ENCODE measurements around the gene DISC1. TPM values are rescaled to one million over a fixed set of nuclear protein-coding genes. Genes with fewer than 3 reads are reported as not detected.

Gene DISC1
- total and polyA plus RNA-seq, 2 of the 13 experiments (the other 11 are each of a cell fraction or from before 2014, with no cell fraction given): 4.2 to 4.6 TPM

GRCh38 chr1:232074265-232074664 is 447.7 kb downstream of the DISC1 start:
- FAIRE-seq (no peak), ATAC-seq (no peak), DNase-seq (ENCODE audit: low spot score) (no peak)
- in situ Hi-C loops (cut with HindIII; ENCODE audit: extremely low pct_ligation_motif_present, low pct_unique_long_range_greater_than_20kb): no loop called here
- H3K4me3 ChIP-seq (replicated peaks in 1 of 3; ENCODE audit: insufficient read depth in 1 of 3, low read depth in 2 of 3, low read length in 3 of 3): no peak overlapping the region
- 3% methylated on average over 1 of the region's 1 CpG for WGBS (ENCODE audit: low lambda C conversion rate)
- no peaks in the 10 kb centered on the region for H3K4me1 ChIP-seq (ENCODE audit: insufficient read depth, low read length)
- ChIA-PET POLR2A (no interaction called here), CTCF (ENCODE audit: low intra/inter-chr PET ratio, low total read pairs) (no interaction called here)
- TF ChIP-seq RFX1 (IDR thresholded peaks at IDR 0.05) (no peak), CEBPB (IDR thresholded peaks at IDR 0.05; ENCODE audit: borderline replicate concordance, low read depth, low read length) (0 out of 2 replicates have a peak, but pooled peaks have one; percentile 11), ATF7 (IDR thresholded peaks at IDR 0.05) (0 out of 2 replicates have a peak, but pooled peaks have one; percentile 18), ATF7 (CRISPR knock-in tag; IDR thresholded peaks at IDR 0.05) (no peak)
- H3K4me2 ChIP-seq (ENCODE audit: low read depth, low read length): no peak overlapping the region
- no peak overlapping the region for H3K9ac ChIP-seq (ENCODE audit: insufficient read depth, low read depth, low read length)
- no peaks in the 10 kb centered on the region for H3K36me3 ChIP-seq (replicated peaks in 1 of 2; ENCODE audit: control insufficient read depth in 1 of 2, insufficient read depth in 2 of 2, low read length in 2 of 2)
- H2AFZ ChIP-seq (ENCODE audit: low read length): no peak overlapping the region
- H4K20me1 ChIP-seq (ENCODE audit: insufficient read depth, low read length): no peaks in the 10 kb centered on the region
- H3K79me2 ChIP-seq (ENCODE audit: insufficient read depth, low read length): no peaks in the 10 kb centered on the region
- no TSS peak for BruUV-seq (replicated peaks)
- H3K9me3 ChIP-seq (ENCODE audit: low read length): no peaks in the 10 kb centered on the region
- intact Hi-C loops (cut with micrococcal nuclease; ENCODE audit: unreplicated experiment): no loop called here
- no peaks in the 10 kb centered on the region; a peak in 1 of 5 replicates for H3K27me3 ChIP-seq (ENCODE audit: control insufficient read depth in 1 of 2, insufficient read depth in 2 of 2, low read length in 2 of 2)
- H3K27ac ChIP-seq (ENCODE audit: extremely low read length, insufficient read depth, low read length): no peak overlapping the region

- WGBS (ENCODE audit: low lambda C conversion rate): 0% methylated on average over 1 of the region's 1 CpG
- no TSS peak for BruUV-seq (replicated peaks)
- Histone ChIP-seq H3K4me2 (ENCODE audit: low read depth, low read length) (no peak overlapping the region), H3K27ac (ENCODE audit: extremely low read length, insufficient read depth, low read length) (no peak overlapping the region), H3K27me3 (ENCODE audit: control insufficient read depth in 1 of 2, insufficient read depth in 2 of 2, low read length in 2 of 2) (no peaks in the 10 kb centered on the region; a peak in 1 of 5 replicates), H3K4me3 (replicated peaks in 1 of 3; ENCODE audit: insufficient read depth in 1 of 3, low read depth in 2 of 3, low read length in 3 of 3) (no peak overlapping the region), H3K36me3 (replicated peaks in 1 of 2; ENCODE audit: control insufficient read depth in 1 of 2, insufficient read depth in 2 of 2, low read length in 2 of 2) (no peaks in the 10 kb centered on the region), H4K20me1 (ENCODE audit: insufficient read depth, low read length) (no peaks in the 10 kb centered on the region), H3K9ac (ENCODE audit: insufficient read depth, low read depth, low read length) (no peak overlapping the region), H3K4me1 (ENCODE audit: insufficient read depth, low read length) (no peaks in the 10 kb centered on the region), H3K79me2 (ENCODE audit: insufficient read depth, low read length) (no peaks in the 10 kb centered on the region), H3K9me3 (ENCODE audit: low read length) (no peaks in the 10 kb centered on the region), H2AFZ (ENCODE audit: low read length) (no peak overlapping the region)
- FAIRE-seq (no peak), DNase-seq (ENCODE audit: low spot score) (no peak), ATAC-seq (no peak)
- POLR2A ChIA-PET: no interaction called here
- in situ Hi-C loops (cut with HindIII; ENCODE audit: extremely low pct_ligation_motif_present, low pct_unique_long_range_greater_than_20kb): no loop called here
- TF ChIP-seq, protein P1, sequence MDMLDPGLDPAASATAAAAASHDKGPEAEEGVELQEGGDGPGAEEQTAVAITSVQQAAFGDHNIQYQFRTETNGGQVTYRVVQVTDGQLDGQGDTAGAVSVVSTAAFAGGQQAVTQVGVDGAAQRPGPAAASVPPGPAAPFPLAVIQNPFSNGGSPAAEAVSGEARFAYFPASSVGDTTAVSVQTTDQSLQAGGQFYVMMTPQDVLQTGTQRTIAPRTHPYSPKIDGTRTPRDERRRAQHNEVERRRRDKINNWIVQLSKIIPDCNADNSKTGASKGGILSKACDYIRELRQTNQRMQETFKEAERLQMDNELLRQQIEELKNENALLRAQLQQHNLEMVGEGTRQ (IDR thresholded peaks at IDR 0.05; ENCODE audit: low read depth, low read length): peak; percentile 45; the same call in 1 of the 2 replicates
- TF ChIP-seq, protein P1 (CRISPR knock-in tag; IDR thresholded peaks at IDR 0.05; ENCODE audit: borderline replicate concordance): no peak
- no peak for TF ChIP-seq ATF6 (CRISPR knock-in tag; conservative IDR thresholded peaks at IDR 0.05)
- TF ChIP-seq RAD51 (IDR thresholded peaks at IDR 0.05; ENCODE audit: borderline replicate concordance): peak; percentile 76; the same call in 1 of the 2 replicates
- intact Hi-C loops (cut with micrococcal nuclease; ENCODE audit: unreplicated experiment): no loop called here
- CTCF ChIA-PET (ENCODE audit: low intra/inter-chr PET ratio, low total read pairs): no interaction called here
Observed at GRCh38 chr1:232077809-232078208, 451.2 kb downstream of the DISC1 start.
